ENCODE results near the gene PCNX2.

DNA sequence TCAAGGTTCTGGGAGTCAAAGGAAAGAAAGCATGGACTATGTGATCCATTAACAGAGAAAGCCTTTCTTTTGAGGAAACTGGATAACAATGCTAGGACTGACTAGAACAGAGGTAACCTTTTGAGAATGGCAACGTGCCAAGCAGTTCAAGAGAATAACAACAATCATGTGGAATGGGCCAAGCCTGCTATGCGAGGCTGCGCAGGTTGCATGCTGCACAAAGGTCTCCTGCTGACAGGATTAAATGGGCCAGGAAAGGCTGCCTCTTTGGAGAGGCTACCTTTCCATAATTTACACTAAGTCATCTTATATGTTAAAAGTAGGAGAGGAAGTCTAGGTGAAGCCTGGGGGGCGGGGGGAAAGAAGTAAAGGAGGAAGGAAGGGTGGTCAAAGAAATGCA is 5.8 kb downstream of the PCNX2 start:
- peak; percentile 83 for TF ChIP-seq TEAD4 (IDR thresholded peaks at IDR 0.05; ENCODE audit: low read depth, low read length)
- TF ChIP-seq CHD2 (IDR thresholded peaks at IDR 0.05; ENCODE audit: low read length): no peak
- no peak for TF ChIP-seq TAF1 (IDR thresholded peaks at IDR 0.05; ENCODE audit: low read depth, low read length)
- TF ChIP-seq, protein P1, sequence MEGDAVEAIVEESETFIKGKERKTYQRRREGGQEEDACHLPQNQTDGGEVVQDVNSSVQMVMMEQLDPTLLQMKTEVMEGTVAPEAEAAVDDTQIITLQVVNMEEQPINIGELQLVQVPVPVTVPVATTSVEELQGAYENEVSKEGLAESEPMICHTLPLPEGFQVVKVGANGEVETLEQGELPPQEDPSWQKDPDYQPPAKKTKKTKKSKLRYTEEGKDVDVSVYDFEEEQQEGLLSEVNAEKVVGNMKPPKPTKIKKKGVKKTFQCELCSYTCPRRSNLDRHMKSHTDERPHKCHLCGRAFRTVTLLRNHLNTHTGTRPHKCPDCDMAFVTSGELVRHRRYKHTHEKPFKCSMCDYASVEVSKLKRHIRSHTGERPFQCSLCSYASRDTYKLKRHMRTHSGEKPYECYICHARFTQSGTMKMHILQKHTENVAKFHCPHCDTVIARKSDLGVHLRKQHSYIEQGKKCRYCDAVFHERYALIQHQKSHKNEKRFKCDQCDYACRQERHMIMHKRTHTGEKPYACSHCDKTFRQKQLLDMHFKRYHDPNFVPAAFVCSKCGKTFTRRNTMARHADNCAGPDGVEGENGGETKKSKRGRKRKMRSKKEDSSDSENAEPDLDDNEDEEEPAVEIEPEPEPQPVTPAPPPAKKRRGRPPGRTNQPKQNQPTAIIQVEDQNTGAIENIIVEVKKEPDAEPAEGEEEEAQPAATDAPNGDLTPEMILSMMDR (IDR thresholded peaks at IDR 0.05; ENCODE audit: control extremely low read depth in 1 of 3, insufficient read depth in 1 of 3, low read depth in 1 of 3, low read length in 3 of 3): no peak
- no peak for TF ChIP-seq CBX8 (IDR thresholded peaks at IDR 0.05; ENCODE audit: borderline replicate concordance, low read depth, low read length)
- no peak for TF ChIP-seq FOSL1 (IDR thresholded peaks at IDR 0.05; ENCODE audit: insufficient read depth, low read depth, low read length)
